H54 (cell line): ENCODE results near the gene ITGAE.

Source experiments
- DNase-seq: peaks from one replicate; pipeline ENCODE4 v3.0.0; 2011; ENCODE audit warnings: low spot score, mixed read lengths; ENCODE audit not compliant: insufficient read length
- FAIRE-seq: peaks from 3 replicates; lab custom pipeline; 2011; peaks lifted over from hg19 to GRCh38; lab: Jason Lieb, UNC
- POLR2A ChIP-seq: IDR thresholded peaks from 2 replicates; pipeline ENCODE4 v1.6.1; 2011; ENCODE audit warnings: low read depth, mild to moderate bottlenecking, low read length

ITGAE gene

DNA sequence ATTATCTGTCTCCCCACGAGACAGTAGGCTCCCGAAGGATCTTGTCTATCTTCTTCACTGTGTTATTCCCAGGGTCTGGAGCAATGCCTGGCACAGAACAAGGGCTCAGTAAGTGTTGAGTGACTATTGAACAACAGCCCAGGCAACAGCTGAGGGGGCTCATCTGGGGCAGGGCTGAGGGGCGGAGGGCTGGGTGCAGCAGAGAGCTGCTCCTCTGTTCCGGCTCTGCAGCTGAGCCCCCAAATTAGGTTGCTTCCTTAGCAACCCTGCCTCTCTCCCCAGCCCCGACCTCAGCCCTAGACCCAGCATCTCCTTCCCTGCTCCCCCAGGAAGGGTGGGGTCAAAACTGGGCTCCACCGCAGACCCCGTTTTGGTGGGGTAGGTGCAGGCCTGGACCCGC is 32.2 kb downstream of the ITGAE start:
- no peak for TF ChIP-seq POLR2A
- no peak for DNase-seq
- no peak for FAIRE-seq

DNA sequence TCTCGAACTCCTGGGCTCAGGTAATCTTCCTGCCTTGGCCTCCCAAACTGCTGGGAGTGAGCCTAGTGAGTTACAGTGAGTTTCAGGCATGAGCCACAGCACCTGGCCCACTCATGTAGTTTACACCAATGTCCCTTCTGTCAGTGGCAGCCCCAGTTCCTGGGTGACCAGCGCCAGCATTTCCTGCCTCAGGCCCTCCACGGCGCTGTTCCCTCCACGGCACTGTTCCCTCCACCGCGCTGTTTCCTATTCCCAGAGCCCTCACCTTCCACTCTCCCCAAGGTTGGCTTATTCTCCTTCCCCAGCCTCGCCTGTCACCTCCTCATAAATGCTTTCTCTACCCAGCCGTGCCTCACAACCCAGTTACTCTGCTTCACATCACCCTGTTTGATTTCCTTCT is 32.6 kb downstream of the ITGAE start:
- FAIRE-seq (no peak), DNase-seq (no peak)
- TF ChIP-seq POLR2A = no peak

DNA sequence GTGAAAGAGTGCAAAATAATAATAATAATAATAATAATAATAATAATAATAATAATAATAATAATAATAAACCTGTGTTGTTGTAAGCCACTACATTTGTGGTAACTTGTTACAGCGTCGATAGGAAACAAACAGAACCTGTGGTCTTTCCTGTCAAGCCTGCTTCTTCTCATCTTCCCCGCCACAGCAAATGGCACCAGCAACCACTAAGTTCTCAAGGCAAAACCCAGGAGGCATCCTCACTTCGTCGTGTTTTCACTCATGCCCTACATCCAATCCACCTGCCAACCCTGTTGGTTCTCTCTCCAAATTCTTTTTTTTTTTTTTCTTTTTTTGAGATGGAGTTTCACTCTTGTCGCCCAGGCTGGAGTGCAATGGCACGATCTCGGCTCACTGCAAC is 34.2 kb downstream of the ITGAE start:
- DNase-seq (no peak), FAIRE-seq (no peak)
- TF ChIP-seq POLR2A = no peak

DNA sequence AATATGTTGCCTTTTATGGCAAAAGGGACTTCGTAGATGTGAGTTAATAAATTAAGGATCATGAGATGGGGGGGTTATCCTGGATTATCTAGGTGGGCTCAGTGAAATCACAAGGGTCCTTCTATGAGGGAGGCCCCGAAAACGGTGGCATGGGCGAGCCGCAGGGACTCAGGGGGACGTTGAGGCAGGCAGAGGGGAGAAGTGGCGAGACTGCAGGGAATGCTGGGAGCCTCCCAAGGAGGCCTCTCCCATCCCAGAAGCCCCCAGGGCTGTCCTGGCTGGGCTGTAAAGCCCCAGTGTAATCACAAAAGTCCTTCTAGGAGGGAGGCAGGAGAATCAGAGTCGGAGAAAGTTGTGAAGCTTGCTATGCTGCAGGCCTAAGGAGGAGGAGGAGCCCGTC is 35.0 kb downstream of the ITGAE start:
- DNase-seq = no peak
- TF ChIP-seq POLR2A = no peak
- FAIRE-seq = no peak

DNA sequence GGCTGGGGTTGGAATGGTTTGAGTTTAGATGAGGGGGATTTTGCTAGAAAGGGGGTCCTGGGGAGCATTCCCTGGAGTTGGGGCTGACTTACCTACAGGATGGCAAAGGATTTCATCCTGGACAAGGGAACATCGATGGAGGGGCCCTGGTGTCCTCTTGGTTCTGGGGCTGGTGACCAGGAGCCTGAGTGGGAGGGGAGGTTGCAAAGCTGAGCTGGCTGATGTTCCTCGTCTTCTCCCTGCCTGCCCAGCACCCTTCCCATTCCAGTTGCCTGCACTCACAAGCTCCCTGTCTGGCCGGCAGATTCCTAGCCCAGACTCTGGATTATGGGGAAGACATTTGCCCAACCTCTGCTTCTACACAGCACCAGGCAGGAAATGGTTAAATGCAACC is 37.2 kb downstream of the ITGAE start:
- DNase-seq (no peak), FAIRE-seq (no peak)
- no peak for TF ChIP-seq POLR2A

DNA sequence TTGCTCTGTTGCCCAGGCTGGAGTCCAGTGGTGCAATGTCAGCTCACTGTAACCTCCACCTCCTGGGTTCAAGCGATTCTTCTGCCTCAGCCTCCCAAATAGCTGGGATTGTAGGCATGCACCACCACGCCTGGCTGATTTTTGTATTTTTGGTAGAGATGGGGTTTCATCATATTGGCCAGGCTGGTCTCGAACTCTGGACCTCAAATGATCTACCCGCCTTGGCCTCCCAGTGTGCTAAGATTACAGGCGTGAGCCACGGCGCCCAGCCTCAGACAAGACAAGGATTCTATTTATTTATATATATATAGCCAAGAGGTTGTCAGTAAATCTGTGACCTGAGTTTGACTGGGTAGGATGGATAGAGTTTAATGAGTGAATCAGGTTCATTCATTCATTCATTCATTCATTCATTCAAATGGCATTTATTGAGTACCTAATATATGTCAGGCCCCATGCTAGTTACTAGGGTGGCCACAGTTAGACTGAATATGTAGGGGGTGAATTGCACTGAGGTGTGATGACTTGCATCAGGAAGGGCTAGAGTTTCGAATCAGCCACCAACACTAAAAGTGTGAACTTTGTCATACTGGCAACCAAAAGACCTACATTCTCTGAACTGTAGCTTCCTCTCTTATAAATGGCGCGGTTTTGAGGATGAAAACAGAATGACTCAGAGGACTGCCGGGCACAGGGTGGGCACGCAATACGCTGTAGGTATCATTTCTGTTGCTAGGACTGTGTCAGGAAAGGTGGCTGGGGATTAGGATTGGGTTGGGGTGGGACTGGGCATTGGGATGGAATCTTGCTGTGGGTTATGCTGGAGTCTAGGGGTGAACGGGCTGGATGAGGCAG is 37.8 kb downstream of the ITGAE start:
- FAIRE-seq (no peak), DNase-seq (no peak)
- no peak for TF ChIP-seq POLR2A

DNA sequence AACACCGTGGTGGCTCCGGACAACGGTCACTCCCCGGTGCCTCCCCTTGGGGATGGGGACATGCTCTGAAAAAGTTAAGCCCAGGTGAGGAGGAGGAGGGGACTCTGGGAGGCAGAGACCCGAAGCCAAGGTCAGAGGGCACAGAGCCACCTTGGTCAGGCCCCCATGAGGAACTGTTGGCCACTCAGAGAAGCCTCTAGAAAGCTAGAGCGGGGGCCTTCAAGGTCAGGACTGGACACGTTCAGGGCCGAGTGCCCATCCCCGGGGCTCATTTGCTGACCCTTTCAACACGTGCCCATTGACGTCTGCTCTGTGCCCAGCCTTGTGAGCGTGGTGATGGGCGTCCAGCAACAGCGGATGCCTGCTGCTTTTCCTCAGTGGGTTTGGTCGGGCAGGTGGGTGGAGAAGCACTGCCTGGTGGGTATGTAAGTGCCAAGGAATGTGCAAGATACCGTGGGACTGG is 39.0 kb downstream of the ITGAE start:
- no peak for TF ChIP-seq POLR2A
- DNase-seq (no peak), FAIRE-seq (no peak)

DNA sequence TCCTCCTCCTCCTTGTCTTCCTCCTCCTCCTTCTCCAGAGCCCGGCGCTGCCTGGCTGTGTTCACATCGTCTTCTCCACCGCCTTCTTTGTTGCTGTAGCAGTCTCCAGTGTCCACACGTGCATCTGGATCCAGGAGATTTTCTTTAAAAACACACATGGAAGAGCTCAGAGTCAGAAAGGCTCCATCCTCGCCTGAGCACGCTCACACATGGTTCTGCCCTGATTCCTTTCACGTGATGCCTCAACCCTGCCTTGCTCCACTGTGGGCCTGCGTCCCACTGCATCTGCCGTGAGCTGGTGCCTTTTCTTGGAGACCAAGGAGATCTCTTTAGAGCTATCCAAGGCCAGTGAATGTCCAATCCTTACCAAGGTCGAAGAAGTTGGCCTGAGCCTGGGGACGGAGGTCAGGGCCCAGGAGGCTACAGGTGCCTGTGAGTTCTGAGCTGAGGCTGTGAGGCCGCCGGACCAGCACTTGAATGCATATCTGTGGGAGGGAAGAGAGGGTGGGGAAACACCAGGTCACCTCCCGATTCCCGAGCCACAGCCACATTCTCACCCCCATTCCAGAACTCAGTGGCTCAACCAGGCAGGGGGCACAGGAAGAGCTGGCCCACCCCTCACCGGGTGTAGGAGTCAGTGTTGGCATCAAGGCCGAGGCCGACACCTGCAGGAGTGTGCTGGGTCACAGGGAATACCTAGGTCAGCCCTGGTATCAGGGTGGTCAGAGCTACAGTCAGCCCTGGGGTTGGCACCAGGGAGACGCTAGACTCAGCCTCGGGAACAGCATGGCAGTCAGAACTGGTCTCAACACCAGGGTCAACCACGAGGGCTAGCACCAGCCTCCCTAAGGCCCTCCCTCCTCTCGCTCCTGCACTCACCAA is 39.7 kb downstream of the ITGAE start:
- no peak for TF ChIP-seq POLR2A
- DNase-seq (no peak), FAIRE-seq (no peak)

DNA sequence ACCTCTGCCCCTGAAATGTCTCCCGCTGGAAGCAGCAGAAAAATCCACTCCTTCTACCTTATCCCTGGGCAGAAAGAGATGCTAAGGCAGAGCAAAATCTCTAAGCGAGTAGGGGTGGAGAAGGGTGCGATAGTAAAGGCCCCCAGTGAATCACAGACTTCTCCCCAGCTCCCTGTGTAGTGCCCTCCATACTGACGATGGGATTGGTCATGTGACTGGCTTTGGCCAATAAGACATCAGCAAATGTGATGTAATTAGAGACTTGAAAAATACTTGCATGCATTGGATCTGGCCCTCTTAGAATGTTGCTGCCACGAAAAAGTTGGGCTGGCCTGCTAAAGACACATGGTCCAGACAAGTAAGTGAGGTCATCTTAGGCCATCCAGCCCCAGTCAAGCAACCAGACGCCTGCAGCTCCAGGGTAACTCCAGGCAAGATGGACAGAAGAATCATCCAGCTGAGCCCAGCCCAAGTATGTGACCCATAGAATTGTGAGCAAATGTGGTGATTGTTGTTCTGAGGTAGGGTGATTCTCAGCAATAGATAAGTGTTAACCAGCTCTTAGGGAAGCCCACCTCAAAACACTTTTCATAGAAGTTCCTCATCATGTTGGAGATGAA is 41.3 kb downstream of the ITGAE start:
- TF ChIP-seq POLR2A = no peak
- no peak for FAIRE-seq
- no peak for DNase-seq

DNA sequence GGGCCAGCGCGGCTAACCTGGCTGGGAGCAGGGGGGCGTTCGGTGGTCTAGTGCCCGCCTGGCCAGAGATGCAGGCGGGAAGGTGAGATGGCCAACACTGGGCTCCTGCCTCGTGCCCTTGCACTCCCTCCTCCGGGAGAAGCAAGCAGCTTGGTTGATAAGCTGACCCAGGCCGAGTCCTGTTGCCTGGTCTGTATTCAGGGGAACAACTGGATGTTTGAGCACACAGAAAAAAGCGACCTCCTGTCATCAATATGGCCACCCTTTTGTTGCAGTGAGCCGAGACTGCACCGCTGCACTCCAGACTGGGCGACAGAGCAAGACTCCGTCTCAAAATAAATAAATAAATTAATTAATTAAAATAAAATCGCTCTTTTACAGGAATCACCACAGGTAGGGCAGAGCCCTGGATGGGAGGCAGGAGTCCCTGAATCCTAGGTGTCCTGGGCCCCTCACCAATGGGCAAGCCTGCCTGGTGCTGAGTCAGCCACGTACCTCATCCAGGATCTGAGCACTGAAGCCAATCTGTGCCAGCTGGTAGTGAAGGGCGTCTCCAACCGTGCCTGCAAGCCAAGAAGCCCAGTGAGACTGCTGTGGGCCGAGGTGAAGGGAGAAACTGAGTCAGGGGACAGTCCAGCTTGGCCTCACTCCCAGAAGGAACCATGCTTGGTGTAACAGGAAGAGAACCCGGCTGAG is 45.5 kb downstream of the ITGAE start:
- FAIRE-seq = no peak
- no peak for TF ChIP-seq POLR2A
- no peak for DNase-seq

DNA sequence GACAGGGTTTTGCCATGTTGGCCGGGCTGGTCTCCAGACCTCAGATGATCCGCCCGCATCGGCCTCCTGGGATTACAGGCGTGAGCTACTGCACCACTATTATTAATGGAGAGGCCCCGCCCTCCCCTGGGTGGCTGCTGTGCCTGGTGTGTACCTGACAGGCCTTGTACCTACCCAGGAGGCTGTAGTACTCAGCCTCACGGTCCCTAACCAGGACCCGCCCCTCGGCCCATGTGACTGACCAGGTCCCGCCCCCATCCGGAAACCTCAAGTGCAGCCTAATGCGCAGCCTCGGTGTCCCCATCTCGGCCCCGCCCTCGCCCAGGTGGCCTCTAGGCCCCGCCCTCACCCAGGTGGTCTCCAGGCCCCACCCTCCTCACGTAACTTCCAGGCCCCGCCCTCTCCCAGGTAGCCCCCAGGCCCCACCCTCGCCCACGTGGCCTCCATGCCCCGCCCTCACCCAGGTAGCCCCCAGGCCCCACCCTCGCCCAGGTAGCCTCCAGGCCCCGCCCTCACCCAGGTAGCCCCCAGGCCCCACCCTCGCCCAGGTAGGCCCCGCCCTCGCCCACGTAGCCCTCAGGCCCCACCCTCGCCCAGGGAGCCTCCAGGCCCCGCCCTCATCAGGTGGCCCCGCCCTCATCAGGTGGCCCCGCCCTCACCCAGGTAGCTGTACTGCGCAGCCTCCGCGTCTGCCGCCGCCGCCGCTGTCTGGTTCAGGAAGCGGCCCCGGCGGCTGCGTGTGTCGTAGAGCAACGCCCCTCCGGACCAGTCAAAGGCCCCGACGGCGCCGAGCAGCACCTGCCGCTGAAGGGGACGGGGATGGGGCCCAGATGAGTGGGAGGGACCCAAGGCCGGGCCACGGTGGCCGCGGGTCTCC is 46.3 kb downstream of the ITGAE start:
- no peak for TF ChIP-seq POLR2A
- no peak for FAIRE-seq
- DNase-seq = no peak

DNA sequence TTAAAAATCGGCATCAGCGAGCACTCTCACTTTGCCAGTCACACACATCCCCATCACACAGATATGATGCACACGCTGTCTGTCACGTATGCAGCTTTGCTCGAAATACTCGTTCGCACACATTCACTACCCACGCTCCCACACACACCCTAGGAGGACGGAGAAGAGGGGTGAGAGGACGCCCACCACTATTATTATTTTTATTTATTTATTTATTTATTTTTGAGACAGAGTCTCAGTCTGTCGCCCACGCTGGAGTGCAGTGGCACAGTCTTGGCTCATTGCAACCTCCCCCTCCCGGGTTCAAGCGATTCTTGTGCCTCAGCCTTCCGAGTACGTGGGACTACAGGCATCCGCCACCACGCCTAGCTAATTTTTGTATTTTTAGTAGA is 46.9 kb downstream of the ITGAE start:
- FAIRE-seq = no peak
- DNase-seq = no peak

More for the DNA sequence above, 46.9 kb downstream of the ITGAE start:
- TF ChIP-seq POLR2A = no peak
